EL (cell line): ENCODE results near the gene SSTR3.

ENCODE experiments used
- DNase-seq: peaks from one replicate; pipeline ENCODE4 v3.0.0-alpha.2; 2016

Gene SSTR3

DNA sequence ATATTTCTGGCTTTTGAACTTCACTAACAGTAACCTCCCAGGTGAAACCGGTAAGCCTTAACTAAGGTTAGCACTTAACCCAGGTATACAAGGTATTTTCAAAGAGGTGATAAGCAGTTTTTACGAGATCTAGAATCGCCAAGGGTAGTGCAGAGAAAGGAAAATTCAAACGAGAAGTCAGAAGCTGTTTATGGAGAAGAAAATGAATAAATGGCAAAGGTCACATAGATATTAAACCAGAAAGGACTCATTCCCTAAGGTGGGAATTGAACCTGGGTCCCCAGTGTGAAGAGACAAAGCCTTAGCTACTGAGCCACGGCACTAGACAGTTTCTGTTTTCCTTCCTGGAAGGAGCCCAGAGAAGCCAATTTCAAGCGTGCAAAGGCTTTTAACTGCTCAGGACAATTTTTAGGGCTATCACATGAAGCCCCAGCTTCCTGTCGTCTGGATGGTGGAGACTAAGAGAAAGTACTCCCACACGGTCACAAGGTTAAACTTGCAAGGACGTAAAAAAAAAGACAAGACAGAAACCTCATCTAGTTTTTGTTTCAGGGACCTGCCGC is 18.6 kb downstream of the SSTR3 start:
- DNase-seq, result peak; percentile 56

DNA sequence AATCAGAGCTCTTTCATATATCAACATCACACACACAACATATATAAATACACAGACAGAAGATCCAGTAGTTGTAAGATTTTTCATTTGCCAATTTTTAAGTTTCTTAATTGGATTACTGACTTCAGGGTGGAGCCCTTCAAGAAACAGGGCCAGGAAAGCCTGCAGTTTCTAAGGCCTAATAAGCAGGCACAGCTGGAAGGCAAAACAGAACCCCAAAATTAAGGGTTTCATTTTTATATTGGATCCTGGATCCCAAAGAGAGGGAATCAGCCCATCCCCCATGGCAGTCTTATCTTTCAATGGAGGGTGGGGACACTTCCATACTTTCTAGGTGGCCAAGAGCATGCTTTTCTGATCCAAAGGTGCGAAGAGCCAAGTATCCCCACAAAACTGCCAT is 19.5 kb downstream of the SSTR3 start:
- DNase-seq, result no peak

DNA sequence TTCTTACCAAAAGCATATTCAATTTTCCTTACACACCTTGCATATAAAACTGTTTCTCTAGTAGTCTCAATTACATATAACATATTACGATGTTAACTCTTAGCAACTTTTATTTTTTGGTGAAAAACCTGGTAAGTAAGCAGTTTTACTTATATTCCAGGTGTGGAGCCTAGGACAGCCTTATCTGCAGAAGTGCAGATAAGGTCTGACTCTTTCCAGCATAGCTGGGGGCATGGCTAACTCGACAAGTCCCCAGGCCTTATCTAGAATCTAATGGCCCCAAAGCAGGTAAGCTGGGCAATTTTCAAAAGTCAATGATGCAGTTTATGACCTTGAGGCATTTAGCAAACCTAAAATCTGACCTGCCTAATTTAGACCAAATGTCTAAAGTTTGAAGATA is 20.1 kb downstream of the SSTR3 start:
- DNase-seq, result no peak

DNA sequence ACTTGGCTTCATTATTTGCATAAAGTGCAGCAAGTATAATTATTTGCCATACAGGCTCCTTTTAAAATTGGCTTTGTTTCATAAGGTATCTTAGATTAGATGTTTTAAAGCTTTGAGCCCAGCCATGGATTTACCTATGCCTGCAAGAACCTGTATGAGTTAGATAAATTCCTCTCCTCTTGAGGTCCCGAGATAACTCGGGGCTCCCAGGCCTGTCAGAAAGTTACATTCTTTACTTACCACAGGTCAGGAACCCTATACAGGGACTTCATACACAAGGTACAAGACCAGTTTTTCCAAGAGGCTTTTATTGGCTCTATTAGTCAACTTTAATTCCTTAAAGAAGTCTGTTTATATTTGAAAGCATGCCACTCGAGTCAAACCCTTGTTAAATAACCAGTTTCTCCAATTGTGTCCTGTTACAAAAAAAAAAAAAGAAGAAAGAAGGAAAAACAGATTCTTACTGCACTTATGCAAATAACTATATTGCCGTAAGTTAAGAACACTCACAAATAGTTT is 22.0 kb downstream of the SSTR3 start:
- DNase-seq, result no peak

DNA sequence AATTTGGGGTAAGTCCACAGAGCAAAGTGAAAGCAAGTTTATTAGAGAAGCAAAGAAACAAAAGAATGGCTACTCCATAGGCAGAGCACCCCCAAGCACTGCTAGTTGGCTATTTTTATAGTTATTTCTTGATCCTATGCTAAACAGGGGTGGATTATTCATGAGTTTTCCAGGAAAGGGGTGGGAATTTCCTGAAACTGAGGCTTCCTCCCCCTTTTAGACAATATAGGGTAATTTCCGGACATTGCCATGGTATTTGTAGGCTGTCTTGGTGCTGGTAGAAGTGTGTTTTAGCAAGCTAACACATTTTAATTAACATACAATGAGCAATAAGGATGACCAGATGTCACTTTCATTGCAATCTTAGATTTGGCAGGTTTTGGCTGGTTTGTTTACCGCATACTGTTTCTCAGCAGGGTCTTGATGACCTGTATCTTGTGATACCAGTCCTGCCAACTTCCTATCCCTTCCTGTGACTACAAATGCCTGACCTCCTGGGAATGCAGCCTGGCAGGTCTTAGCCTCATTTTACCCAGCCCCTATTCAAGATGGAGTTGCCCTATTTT is 23.3 kb downstream of the SSTR3 start:
- DNase-seq, result no peak

DNA sequence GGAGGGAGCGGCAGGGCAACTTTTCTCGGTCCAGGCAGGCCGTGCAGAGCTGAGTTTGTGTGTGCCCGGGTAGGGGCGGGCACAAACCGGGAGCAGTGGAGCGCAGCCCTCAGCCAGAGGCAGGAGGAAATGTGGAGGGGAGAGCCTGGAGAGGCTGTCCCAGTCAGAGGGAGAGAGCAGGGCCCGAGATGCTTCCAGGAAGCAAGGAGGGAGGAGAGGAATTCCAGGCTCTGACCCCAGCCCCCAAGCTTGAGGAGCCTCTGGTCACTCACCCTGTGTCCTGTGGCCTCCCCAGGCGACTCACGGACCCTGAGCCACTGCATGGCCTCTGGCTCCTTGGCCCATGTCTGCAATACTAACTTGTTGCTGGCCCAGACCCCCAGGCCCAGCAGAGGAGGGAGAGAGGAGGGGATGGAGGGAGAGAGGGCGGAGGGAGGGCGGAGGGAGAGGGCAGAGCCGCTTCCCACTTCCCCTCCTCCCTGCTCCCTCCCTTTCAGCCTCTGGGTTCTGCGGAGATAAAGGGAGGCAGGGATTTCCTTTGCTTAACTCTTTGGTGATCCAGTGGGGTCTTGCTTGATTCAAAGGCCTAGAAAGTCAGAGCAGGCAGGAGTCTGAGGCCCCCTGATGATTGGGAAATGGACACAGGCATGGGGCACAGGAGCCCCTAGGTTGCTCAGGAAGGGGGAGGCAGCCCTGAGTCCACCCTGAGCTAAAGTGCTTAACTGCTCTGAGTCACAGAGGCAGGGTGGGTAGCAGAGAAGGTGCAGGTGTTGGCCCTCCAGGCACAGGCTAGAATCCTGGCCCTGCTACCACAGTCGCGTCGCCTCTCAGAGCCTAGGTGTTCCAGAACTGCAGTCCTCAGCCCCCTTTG is 24.2 kb downstream of the SSTR3 start, which contains the start of gene C1QTNF6:
C1QTNF6 (minus strand) TSS at position 357 of the 871 bp plus-strand sequence; CDS start at position 323, 34 bp downstream.
- peak; percentile 72 for DNase-seq

DNA sequence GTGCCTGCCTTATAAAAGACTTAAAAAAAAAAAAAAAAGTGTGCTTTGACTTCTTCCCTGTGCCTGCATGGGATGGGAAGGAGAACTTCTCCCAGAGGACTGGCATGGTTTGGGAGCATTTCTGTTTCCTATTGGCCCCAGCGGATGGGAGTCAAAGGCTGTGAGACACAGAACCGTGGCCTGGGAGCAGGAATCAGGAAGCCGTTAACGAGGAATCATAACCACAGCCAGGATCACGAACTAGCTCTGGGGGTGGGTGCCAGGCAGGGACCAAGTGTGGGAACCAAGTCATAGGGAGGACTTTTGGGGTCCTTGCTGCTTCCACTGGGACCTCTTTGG is 24.8 kb downstream of the SSTR3 start:
- peak; percentile 72 for DNase-seq

DNA sequence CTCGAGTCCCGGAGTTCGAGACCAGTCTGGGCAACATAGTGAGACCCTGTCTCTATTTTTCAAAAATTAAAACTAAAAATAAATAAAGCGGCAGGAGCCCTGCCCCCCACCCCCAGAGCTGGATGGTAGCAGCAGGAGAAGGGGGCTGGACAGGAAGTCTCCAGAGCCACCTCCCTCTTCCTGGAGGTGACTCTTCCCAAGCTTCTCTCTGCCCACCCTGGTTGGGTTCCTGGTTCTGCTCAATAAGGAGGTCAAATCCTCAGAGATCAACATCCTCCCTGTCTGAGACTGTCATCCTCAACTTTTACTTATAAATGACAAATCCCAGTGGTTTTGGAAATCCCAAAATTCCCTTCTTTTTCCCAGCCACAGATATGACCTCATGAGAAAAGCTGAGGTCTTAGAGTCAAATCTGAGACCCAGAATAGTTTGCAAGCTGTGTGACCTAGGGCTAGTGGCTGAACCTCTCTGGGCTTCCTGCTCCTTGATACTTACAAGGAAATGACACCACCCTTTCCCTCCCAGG is 25.2 kb downstream of the SSTR3 start:
- peak; percentile 26 for DNase-seq

DNA sequence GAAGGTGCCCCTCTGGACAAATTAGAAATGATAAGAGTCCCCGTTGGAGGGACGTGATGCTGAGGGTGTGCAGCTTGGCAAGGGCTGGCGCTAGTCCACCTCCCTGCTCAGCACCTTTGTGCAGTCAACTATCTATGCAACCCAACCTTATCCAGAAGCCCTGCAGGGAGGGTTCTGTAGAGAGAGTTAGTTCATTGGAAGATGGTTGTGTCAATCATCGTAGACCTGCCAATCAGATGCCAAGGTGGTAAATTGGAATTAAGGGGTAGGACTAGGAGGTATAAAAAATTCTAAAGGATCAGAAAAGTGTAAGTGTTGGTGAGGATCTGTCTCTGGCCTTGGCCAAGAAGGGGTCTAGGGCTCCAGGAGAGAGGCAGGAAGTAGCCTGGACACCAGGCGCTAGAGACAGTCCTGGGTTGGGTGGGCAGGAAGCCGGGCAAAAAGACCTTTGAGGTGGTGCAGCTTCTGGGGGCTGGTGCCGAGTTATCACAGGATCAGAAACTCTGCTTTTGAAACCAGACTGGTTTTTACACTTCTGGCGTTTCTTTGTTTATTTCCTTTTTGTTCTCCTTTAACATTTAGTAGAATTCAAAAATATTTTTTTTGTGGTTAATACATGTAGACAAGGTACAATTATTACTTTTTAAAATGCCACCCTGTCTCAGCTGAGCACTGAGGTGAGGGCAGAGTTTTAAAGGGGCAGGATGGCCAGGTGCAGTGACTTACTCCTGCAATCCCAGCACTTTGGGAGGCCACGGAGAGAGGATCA is 25.9 kb downstream of the SSTR3 start:
- peak; percentile 73 for DNase-seq

DNA sequence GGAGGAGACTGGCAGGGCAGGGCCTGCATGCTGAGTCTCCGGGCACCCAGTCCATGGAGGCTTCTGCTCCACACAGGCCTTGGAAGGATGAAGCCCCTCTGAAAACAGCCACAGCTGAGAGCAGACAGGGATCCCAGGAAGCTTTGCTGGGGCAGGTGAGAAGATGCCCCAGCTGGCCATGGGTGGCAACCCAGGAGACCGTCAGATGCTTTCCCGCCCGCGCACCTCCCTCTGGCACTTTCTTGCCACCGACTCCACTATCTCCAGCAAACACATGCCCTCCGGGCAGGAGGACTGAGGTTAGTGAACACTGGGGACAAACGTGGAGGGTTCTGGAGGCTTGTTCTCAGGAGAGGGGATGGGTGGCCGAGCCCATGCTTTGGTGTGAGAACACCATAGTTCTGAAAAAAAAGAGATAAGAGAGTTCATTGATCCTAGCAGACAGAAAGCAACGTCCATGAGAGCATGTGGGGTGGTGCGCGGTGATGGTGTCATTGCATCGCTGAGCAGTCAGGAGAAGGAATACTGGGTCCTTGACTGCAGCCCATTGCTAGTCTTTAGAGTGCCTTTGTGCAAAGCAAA is 26.5 kb downstream of the SSTR3 start:
- DNase-seq, result no peak

DNA sequence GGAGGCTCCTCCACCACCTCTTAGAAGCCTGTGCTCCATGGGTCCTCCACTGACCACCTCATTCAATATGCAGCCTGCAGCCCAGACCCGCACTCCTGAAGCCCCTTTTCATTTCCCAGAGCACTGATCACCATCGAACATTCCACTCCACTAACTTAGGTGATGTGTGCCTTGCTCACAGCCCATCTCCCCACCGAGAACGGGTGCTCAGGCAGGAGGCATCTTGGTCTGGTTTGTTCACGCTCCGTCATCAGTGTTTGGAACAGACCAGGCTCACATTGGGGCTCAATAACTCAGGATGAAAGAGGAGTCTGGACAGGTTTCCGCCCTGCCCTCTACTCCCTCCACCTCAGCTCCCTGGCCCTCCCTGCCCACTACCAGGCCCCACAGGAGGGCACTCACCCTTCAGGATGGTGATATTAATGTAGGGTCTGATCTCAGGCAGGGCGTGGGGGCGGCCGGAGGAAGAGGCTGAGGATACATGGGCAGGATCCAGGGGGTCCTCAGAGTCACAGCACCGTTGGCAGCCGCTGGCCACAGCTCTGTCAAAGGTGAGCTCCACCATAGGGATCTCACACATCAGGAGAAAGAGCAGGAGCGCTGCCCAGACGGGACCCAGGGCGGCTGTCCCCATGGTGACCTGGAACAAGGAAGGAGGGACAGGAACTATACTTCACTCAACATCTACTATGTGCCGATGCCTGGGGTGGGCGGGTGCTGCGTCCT is 27.3 kb downstream of the SSTR3 start:
- no peak for DNase-seq

DNA sequence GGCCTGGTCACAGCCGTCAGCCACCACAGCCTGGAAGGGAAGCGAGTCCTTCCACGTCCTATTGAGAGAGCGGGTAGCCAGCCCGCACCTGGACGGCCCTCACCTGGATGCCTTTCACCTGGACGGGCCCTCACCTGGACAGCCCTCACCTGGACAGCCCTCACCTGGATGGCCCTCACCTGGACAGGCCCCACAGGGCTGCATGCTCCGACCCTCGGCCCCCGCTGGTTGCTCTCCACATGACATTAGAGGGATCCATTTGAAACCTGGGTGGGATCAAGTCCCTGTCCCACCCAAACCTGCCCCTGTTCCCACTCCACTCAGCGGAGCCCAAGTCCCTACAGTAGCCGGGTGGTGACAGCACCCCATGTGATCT is 27.9 kb downstream of the SSTR3 start:
- no peak for DNase-seq

DNA sequence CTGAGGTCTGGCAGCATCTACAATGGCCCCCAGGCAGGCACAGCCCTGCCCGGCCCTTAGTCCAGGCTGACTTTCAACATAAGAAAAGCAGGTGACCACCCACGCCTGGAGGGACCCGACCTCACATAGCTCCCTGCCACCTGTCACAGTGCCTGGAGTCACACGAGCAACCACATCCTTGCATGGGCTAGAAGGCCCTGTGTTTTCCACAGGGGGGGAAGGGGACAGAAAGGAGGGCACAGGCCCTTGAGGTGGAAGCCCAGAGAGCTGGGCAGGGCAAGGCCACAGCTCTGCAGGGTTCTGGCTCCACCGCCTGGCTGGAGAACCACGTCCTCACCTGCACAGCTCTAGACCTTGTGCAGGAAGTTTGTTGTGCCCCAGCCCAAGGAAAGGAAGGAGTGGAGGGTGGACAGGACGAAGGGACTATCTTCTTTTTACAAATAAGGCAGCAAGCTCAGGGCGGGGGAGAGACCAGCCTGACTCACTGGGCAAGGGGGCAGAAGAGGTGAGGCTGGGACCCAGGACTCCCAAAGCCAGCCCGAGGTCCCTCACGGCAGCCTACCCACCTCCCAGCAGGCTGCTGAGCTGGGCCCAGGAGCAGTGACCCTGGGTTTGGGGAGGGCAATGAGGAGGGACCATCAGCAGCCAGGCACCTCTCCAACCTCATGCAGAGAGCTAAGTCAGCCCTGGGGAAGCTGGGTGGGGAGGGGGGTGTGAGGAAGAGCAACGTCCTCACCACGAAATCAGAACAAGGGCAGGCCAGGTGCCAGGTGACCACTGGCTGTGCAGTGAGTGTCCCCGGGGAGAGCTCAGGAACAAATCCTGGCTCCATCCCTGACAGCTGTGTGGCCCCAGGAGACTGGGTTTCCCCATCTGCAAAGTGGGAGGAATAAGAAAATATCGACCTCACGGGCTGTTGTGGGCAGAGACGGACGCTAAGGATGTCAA is 28.6 kb downstream of the SSTR3 start:
- no peak for DNase-seq

DNA sequence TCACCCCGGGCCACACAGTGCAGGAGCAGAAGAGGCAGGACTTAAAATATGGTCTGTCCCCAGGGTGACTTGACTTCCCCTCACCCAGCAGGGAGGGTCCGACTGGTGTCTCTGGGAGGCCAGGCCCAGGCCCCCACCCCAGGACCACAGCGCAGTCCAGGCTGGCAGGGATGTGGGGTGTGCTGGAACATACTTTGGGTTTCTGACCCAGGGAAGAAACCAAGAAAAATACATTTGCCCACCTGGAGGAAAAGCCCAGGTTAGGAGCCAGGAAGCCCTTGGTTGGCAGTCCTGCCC is 29.4 kb downstream of the SSTR3 start:
- no peak for DNase-seq

DNA sequence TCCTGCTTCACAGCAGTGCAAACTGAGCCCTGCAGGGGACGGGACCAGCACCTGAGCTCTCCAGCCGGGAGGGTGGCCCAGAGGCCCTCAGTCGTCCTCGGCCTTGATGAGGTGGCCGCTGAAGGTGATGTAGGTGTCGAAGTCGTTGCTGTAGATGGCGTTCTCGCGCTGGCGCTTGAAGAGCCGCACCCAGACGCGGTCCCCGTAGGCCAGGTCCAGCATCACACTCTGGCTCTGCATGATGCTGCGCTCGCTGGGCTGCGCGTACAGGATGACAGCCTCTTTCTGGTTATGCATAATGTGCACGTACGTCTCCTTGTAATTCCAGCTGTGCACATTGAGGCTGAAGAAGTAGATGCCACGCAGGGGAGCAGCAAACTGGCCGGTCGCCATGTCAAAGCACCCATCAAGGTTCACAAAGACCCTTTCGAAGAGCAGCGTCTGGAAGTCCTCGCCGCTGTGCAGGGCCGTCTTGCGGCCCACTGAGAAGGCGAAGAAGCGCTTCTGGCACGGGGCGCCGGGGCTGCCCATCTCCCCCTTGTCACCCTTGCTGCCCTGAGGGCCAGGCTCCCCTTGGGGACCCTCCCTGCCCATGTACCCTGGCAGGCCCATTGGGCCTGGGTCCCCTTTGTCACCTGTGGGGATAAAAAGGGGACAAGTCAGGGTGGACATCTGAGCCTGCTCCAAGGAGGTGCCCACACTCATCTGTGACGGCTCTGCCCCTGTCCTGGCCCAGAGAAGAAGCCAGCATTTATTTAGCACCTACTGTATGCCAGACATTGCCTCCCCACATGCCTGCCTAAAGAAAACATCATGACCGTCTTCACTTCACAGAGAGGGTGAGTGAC is 30.0 kb downstream of the SSTR3 start:
- no peak for DNase-seq

DNA sequence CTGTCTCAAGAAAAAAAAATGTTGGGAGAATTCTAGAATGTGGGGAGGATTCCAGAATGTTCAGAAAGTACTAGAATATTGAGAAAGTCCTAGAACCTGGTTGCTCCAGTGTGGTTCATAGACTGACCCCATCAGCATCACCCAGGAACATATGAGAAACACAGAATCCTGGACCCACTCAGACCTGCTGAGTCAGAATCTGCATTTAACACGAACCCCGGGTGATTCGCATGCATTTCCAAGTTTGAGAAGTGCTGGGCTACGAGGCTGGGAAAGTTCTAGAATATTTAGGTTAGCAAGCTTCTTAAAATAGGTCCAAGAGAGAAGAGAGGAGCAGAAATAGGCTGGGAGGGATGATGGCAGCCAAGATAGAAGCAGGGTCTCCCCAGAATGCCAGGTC is 30.6 kb downstream of the SSTR3 start:
- no peak for DNase-seq

DNA sequence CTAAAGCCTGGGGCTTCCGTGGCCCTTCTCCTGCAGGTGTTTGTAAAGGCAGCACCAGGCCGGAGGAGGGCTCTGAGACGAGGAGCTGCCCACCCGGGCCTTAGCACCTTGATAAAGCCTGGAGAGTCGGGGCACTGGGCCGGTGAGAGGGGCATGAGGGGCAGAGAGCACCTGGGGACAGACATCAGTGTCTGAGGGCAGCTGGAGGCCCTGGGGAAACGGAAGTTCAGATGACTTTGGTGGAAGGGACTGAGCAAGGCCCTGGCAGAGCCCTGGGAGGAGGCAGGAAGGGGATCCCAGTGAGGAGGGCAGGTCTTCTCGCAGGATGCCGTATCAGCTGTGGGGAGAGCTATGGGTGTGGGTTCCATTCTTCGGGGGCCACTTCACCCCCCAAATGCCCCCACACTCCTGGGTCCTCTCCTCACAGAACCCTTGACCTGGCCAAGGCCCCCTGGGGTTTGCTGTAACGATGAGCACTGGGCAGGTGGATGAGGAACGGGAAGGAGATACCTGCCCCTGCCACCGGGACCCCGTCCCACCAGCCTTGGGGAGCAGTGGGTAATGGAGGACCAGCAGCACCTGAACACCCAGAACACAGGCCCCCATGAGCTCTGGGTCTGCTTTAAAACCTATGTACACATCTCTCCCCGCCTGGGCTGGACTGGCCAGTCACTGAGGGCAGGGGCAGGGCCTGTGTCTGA is 31.6 kb downstream of the SSTR3 start:
- no peak for DNase-seq

DNA sequence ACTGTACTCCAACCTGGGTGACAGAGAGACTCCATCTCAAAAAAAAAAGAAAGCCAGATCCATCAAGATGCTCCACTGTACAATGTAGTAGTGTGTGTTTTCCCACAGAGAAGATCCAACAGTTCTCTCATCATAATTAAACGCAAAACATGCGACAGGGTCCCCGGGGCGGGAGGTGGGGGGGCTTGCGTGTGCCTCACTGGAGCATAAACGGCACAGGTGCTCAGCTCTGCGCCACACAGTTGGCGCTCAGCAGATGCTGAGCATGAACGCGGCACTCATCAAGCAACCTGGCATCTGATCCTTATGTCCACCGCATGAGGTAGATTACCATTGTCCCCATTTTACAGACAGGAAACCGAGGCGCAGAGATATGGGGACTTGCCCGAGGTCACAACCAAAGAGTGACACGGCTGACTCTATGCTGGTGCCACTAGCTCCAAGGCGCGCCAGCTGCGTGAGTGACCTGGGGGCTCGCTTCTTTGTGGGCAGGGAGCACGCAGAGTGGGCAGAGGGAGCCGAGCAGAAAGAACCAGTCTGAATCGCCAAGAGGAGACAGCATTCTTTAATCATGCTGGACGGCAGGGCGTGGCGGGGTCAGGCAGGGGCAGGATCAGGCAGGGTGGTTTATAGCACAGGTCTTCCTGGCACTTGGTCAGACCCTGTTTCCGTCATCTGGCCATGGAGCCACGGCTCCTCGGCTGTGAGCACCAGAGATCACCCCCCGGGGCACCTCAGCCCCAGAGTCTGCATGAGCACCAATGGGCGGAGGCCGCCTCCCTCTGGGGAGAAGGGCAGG is 32.5 kb downstream of the SSTR3 start:
- DNase-seq, result no peak

DNA sequence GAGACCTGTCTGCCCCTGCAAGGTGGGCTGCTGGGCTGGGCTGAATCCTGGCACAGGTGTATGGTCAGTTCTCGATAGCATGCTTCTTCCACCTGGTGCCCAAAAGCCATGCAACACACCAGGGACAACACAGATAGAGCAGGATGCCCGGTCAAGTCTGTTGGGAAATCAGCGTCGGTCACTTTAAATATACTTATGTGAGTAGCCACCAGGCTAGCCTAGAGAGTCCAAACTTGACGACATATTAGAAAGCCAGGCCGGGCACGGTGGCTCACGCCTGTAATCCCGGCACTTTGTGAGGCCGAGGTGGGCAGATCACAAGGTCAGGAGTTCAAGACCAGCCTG is 33.2 kb downstream of the SSTR3 start:
- DNase-seq, result no peak
